Stimulated activated CD8-positive, alpha-beta memory T cell treated with anti-CD3 and anti-CD28 coated beads, Interleukin-4, amount 100 ng/mL, for 24 hours (primary cell): Measurements from ENCODE around the gene TMEM100.

Experiments used
- DNase-seq: peaks from one replicate; pipeline ENCODE4 v3.0.0-alpha.2; 2020; ENCODE audit warnings: low read depth

Gene TMEM100, protein sequence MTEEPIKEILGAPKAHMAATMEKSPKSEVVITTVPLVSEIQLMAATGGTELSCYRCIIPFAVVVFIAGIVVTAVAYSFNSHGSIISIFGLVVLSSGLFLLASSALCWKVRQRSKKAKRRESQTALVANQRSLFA

GRCh38 chr17:55722742-55723487 is at the start of gene TMEM100:
Gene TMEM100 (minus strand): TSS chr17:55722864. CDS start chr17:55721070, 1,794 bp downstream.
- no peak for DNase-seq

GRCh38 chr17:55772086-55772485 is 49.4 kb upstream of the TMEM100 start:
- DNase-seq = no peak

GRCh38 chr17:55770196-55770870 is 47.7 kb upstream of the TMEM100 start:
- no peak for DNase-seq

GRCh38 chr17:55769625-55770000 is 46.9 kb upstream of the TMEM100 start:
- no peak for DNase-seq

- DNase-seq = no peak
Observed at GRCh38 chr17:55768936-55769624, 46.4 kb upstream of the TMEM100 start.

DNA sequence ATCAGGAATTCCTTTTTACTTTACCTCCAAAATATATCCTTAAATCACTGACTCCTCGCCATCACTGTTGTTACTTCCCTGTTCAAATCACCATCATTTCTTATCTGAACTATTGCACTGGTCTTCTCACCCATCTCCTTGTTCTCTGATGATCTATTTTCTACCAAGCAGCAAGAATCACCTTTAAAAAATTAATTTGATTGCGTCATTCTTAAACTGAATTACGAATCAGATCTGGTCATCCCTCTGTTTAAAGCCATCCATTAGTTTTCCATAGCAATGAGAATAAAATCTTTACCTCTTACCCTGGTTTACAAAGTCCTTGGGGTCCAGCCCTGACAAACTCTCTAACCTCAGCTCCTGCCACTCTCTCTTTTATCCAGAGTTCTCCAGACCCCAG is 42.8 kb upstream of the TMEM100 start:
- no peak for DNase-seq

DNA sequence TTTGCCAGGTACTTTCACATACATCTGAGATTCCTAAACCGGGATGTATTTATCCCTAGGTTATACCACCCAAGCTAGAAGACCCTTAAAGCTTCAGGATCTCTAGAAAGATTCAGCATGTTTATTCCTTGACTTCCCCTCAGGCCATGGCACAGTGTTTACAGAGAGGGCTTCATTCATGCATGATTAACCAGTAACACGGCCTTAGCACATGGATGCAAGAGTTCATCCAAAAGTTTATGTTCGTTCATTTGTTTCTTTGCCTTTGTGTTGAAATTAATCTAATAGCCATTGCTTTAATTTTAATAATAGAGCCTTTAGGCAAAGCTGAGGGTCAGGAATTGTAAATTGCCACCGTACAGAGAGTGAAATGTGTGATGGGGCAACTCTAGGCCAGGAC is 41.9 kb upstream of the TMEM100 start:
- no peak for DNase-seq

DNA sequence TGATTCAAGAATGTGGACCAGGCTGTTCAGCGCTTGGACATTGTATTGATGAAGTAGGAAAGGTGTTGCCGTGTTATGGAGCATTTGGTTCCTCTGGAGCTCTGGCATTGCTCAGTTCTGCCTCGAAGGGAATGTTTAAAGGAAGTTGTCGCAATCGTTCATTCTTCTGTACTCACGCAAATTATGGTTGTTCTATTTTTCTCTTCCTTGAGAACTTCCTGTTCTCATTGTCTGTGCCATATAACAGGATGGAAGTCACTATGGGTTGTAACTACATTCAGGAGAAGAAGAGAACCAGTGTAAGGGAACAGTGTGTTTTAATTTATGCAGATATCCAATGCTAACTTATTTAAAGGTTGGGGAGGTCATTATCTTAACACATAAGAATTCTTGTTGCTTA is 41.2 kb upstream of the TMEM100 start:
- no peak for DNase-seq

DNA sequence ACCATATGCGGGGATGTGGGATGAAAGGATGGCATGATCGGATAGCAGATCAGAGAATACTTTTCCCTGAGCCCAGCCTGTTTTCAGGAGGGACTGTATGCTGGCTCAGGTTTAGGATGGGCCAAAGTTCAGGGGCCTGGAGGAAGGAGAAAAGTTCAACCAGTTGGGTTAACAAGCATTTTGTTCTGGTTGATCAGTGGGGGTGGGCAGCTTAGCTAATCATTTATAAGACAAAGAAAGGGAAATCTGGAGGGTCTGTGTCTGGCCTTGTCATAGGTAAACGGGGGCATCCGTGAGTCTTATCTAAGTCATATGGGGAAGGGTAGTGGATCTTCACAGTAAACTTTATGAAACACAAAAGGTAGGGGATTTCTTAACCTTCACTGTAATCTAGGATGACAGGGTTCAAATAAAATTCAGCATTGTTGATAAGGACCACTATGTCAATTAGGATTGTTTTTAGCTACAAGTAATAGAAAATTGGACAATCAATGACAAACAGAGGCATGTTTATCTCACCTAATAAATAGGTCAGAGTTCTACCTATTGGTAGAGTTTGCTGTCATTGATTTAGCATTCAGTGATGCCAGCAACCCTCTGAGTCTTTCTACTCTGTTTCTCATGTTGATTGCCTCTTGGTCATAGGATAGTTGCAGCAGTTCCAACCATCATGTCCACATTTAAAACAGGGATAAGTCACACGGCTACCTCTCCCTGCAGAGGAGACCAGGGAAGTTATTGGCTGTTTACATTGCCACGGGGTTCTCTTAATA is 39.6 kb upstream of the TMEM100 start:
- no peak for DNase-seq

DNA sequence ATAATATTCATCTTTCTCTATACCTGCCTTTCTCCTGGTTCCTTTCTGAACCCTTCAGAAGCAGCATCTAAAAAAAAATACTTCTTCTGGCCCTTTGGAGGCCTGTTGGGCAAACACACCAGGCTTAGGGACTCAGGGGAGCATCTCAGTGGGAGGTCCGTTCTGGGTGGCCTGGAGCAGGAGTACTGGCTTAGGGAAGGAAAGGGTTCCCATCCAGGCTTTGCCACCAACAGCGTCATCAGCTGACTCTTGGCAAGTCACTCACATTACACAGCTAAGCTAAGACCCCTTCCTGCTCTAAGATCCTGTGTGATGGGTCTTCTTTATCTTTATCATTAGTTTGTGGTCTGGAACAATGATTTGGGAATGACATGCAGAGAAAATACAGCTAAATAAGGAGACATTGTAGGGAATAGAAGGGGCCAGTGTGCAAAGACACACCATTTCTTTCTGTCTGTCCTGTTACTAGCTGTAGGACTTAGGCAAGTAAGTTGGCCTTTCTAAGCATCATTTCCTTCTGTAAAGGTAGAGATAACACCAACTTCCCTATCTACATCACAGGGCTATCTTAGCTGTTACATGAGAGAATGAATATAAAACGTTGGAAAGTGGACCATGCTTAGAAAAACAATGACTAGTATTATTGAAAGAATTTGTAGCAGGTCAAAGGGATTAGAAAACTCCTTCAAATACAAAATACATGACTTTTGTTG is 38.1 kb upstream of the TMEM100 start:
- DNase-seq = no peak

GRCh38 chr17:55758171-55758570 is 35.5 kb upstream of the TMEM100 start:
- no peak for DNase-seq

GRCh38 chr17:55757659-55758058 is 35.0 kb upstream of the TMEM100 start:
- no peak for DNase-seq

DNA sequence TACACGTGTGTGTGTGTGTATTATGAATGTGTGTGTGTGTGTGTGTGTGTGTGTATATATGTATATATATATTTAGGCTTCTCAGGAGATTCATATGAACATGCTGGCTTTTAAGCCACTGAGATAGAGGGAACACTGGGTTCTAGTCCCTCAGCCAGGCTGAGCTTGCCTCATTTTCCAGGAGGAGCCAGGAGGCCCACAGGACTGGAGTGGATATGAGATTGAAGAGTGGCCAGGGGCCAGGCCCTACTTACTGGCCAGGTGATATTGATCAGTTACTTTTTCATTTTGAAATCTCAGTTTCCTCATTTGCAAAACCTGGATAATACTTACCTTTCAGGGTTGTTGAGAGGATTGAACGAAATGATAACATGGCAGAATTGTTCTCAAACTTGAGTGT is 34.0 kb upstream of the TMEM100 start:
- DNase-seq = no peak

DNA sequence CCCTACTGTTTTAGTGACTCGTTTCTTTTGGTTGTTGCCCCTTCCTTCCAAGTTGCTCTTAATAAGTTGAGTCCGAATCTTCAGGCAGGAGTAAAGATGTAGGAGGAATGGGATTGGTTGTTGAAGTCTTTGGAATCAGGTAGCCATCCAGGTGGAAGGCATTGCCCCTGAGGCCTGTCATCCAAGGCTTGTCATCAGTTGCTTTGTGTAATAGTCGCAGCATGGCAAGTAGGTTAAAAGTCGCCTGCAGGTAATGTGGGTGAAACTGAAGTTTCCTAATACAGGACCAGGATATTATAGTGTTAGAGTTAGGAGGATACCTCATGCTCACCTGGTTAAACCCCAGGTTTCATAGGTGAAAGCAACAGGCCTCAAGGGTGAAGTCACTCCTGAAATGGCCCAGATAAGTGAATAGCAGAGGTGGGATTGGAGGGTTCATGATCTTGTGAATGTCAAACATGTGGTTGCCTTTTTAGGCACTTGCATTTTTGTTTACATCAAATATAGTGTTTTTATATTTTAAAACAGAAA is 29.1 kb upstream of the TMEM100 start:
- DNase-seq = no peak

DNA sequence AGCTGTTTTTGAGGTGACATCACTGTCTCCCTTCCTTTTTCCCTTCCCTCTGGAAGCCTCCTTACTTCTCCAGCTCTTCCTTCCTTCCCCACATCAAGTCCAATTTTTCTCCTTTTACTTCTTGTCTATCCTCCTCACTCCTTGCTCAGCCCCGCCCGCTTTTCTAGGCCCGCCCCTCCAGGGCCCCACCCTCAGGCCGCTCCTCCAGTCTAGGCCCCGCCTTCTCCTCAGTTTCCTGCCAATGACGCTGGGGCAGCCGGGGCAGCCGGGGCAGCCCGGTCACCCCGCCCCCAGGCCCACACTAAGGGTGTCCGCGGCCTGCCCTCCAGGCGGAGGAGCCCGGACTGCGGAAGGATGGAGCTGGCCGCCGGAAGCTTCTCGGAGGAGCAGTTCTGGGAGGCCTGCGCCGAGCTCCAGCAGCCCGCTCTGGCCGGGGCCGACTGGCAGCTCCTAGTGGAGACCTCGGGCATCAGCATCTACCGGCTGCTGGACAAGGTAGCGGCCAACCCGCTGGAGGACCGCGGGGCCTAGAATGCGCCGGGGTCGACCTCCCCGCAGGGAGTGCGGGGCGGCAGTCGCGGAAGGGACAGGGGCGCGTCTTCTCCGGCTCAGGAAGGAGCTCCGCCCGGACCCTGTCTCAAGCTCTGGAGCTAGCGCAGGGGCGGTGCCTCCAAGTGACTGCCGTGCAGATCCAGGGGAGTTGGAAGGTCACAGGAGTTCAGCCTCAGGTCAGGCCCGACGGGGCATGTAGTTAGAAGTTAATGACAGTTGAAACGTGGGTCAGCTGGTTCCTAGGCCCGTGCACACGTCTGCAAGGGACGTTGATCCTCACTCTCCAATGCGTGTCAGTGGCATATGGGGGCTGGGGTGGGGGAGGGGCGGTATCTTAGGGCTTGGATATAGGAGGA is 28.3 kb upstream of the TMEM100 start, which contains the start of gene PCTP:
TSS of gene PCTP (plus strand) at position 302 of the 908 bp plus-strand sequence. CDS start at position 355, 53 bp downstream.
- DNase-seq = peak; percentile 76

GRCh38 chr17:55749985-55750384 is 27.3 kb upstream of the TMEM100 start:
- no peak for DNase-seq

- no peak for DNase-seq
Observed at GRCh38 chr17:55748841-55749240, 26.2 kb upstream of the TMEM100 start.

- no peak for DNase-seq
Observed at GRCh38 chr17:55747209-55747608, 24.5 kb upstream of the TMEM100 start.

DNA sequence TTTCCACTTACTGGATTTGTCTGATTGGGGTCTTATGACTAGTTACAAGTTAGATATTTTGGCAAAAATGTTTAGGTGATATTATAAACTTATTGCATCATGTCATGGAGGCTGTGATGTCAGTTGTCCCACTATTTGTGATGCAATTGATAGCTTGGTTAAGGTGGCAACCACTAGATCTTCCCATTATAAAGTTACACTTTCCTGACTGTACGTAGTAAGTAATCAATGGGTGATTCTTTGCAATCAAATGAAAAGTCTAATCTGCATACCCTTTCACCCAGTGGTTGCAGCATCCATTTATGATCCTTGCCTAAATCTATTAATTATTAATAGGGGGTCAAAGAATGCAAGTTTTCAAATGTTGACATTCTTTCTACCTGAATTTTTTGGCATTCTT is 23.8 kb upstream of the TMEM100 start:
- no peak for DNase-seq

DNA sequence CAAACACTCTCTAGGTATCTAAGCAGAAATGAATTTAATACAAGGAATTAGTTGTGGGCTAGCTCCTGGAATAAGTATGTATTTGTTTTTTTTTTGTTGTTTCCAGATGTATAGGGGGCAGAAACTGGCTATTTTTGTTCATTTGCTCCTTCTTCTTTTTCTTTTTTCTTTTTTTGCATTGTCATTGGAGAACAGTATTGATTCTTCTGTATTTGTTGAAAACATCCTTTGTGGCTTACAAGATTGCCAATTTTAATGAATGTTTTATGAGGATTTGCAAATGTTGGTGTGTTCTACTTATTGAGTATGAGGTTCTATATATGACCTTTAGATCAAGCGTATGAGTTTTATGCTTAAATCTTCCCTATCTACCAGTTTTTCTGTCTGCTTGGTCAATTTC is 22.6 kb upstream of the TMEM100 start:
- DNase-seq = no peak
